Mucosa of descending colon (tissue), 3 donors: Measurements from ENCODE around the gene NR2F2. TPM values are rescaled to one million over a fixed set of nuclear protein-coding genes. Genes with fewer than 3 reads are reported as not detected.

Experiments used
- ATAC-seq: fragments of 200-7000 bp; cut with Tn5 transposase; one replicate; pipeline ENCODE4 v1.9.1; 2020; ENCODE audit warnings: mild to moderate bottlenecking, moderate library complexity
- DNase-seq, 3 donors: peaks; one replicate each; pipeline ENCODE4 v3.0.0-alpha.2; 2020
- H3K36me3 ChIP-seq: fragments of 200-600 bp; one replicate; pipeline ENCODE4 v1.8.0; 2021; ENCODE audit warnings: low read depth, mild to moderate bottlenecking
- H3K4me1 ChIP-seq: fragments of 200-600 bp; one replicate; pipeline ENCODE4 v1.8.0; 2021; ENCODE audit warnings: low read depth, mild to moderate bottlenecking
- H3K4me3 ChIP-seq: fragments of 200-600 bp; one replicate; pipeline ENCODE4 v1.8.0; 2021; ENCODE audit warnings: mild to moderate bottlenecking
- H3K9me3 ChIP-seq: fragments of 200-600 bp; one replicate; pipeline ENCODE4 v1.8.0; 2021; ENCODE audit warnings: mild to moderate bottlenecking
- CTCF ChIP-seq: fragments of 200-600 bp; IDR thresholded peaks from one replicate; pipeline ENCODE4 v1.8.0; 2022; ENCODE audit warnings: antibody characterized with exemption, mild to moderate bottlenecking
- intact Hi-C, 2 donors: fragments of 100-400 bp; cut with DNase I in 1 of 2; cut with micrococcal nuclease in 1 of 2; formaldehyde crosslinking; loops; one replicate each; pipeline versions ENCODE4 v1.11.0 to v1.11.1; 2022; cut with DNase I, micrococcal nuclease
- total RNA-seq, 3 donors: library from RNA; stranded (reverse); fragmentation: NEBNext Ultra II Directional in 2 of 3; extraction: Animal tissue kit (Norgen Biotek cat#: 25700) in 2 of 3; gene quantifications; one replicate each; pipeline versions ENCODE4 v1.2.1 to v1.2.4, GENCODE V29; 2021 to 2023
- donor health status: DM: no; HTN: no; CAD: no; lungs with moderate emphysema.
- donor health status: DM: no; HTN: no; CAD: no.
- donor health status: DM: no; HTN: yes; CAD: no.

The NR2F2 gene
- total RNA-seq, 3 donors from 2014 or later, result 31.9 to 79.3 (median 36.8) TPM

GRCh38 chr15:96337365-96338023 lies 7.0 kb downstream of the NR2F2 start:
- Histone ChIP-seq H3K9me3 (no peaks in the 10 kb centered on the region), H3K36me3 (no peaks in the 10 kb centered on the region), H3K4me3 (no peak overlapping the region), H3K4me1 (peaks cover 16% of the 10 kb centered on the region)
- ATAC-seq, result no peak
- no peak for DNase-seq
- intact Hi-C loops, result no loop called here
- no peak for TF ChIP-seq CTCF

- Histone ChIP-seq H3K9me3 (no peaks in the 10 kb centered on the region), H3K4me3 (no peak overlapping the region), H3K4me1 (peaks cover 21% of the 10 kb centered on the region), H3K36me3 (no peaks in the 10 kb centered on the region)
- intact Hi-C loops, result no loop called here
- DNase-seq (no peak), ATAC-seq (no peak)
- TF ChIP-seq CTCF, result no peak
These were observed 7.7 kb downstream of the NR2F2 start for GRCh38 chr15:96338074-96338765.

GRCh38 chr15:96338766-96339618 lies 8.5 kb downstream of the NR2F2 start:
- no peaks in the 10 kb centered on the region for H3K9me3 ChIP-seq
- H3K4me3 ChIP-seq, result no peak overlapping the region
- intact Hi-C loops, result no loop called here
- TF ChIP-seq CTCF, result no peak
- H3K36me3 ChIP-seq, result no peaks in the 10 kb centered on the region
- peak in 1 of 3 donors; percentile 42 for DNase-seq
- no peak for ATAC-seq
- H3K4me1 ChIP-seq, result peaks cover 21% of the 10 kb centered on the region

GRCh38 chr15:96339619-96340347 lies 9.3 kb downstream of the NR2F2 start:
- ATAC-seq, result no peak
- H3K36me3 ChIP-seq, result no peaks in the 10 kb centered on the region
- intact Hi-C loops, result loop anchor here in 1 of 2 donors (10.0 kb wide), 1 partner anchor 1075 kb away; no protein-coding TSS in a partner anchor
- TF ChIP-seq CTCF, result no peak
- peak in 1 of 3 donors; percentile 39 for DNase-seq
- no peaks in the 10 kb centered on the region for H3K9me3 ChIP-seq
- peaks cover 21% of the 10 kb centered on the region for H3K4me1 ChIP-seq
- H3K4me3 ChIP-seq, result no peak overlapping the region

GRCh38 chr15:96340348-96340597 lies 9.8 kb downstream of the NR2F2 start:
- Histone ChIP-seq H3K9me3 (no peaks in the 10 kb centered on the region), H3K4me3 (peak overlapping the region; percentile 22)
- intact Hi-C loops, result loop anchor here in 1 of 2 donors (10.0 kb wide), 1 partner anchor 1075 kb away; no protein-coding TSS in a partner anchor

More at GRCh38 chr15:96340348-96340597, 9.8 kb downstream of the NR2F2 start:
- Histone ChIP-seq H3K36me3 (no peaks in the 10 kb centered on the region), H3K4me1 (peaks cover 22% of the 10 kb centered on the region)
- DNase-seq (no peak), ATAC-seq (no peak)
- no peak for TF ChIP-seq CTCF
